GM18520 (cell line): ENCODE measurements around the gene CCDC43.
"Not testable (repeated sequence)": the region's sequence is repeated elsewhere in the genome, so short reads cannot be mapped to it uniquely, and the experiment has no call there.

ENCODE experiments used
- ATAC-seq: cut with Tn5 transposase; IDR thresholded peaks from one replicate; pipeline ENCODE4 v1.9.1; 2021; ENCODE audit not compliant: unreplicated experiment

CCDC43 gene

GRCh38 chr17:44689477-44690217 is at the start of gene CCDC43:
Gene CCDC43 (minus strand): TSS chr17:44689776. CDS start chr17:44689753, 23 bp downstream.
- ATAC-seq = peak; percentile 88

- no peak for ATAC-seq
Observed at GRCh38 chr17:44738214-44738906, 48.8 kb upstream of the CCDC43 start.

GRCh38 chr17:44736551-44737240 is 47.1 kb upstream of the CCDC43 start:
- no peak for ATAC-seq

- no peak for ATAC-seq
Observed at GRCh38 chr17:44734272-44734671, 44.7 kb upstream of the CCDC43 start.

- no peak for ATAC-seq
Observed at GRCh38 chr17:44733753-44734152, 44.2 kb upstream of the CCDC43 start.

- not testable (repeated sequence) for ATAC-seq
Observed at GRCh38 chr17:44726121-44726520, 36.5 kb upstream of the CCDC43 start.

GRCh38 chr17:44722254-44722653 is 32.7 kb upstream of the CCDC43 start:
- no peak for ATAC-seq

GRCh38 chr17:44719444-44719843 is 29.9 kb upstream of the CCDC43 start:
- no peak for ATAC-seq

GRCh38 chr17:44708401-44709263 is 19.1 kb upstream of the CCDC43 start, which contains the start of gene DBF4B:
Gene DBF4B (plus strand): TSS chr17:44708665. CDS start chr17:44708821, 156 bp downstream.
- ATAC-seq = no peak

- no peak for ATAC-seq
Observed at GRCh38 chr17:44707755-44708400, 18.3 kb upstream of the CCDC43 start.

GRCh38 chr17:44700288-44700687 is 10.7 kb upstream of the CCDC43 start:
- not testable (repeated sequence) for ATAC-seq

- no peak for ATAC-seq
Observed at GRCh38 chr17:44693609-44694008, 4.0 kb upstream of the CCDC43 start.

- ATAC-seq = not testable (repeated sequence)
Observed at GRCh38 chr17:44690746-44691306, 1.2 kb upstream of the CCDC43 start.

GRCh38 chr17:44688675-44689476 is 700 bp downstream of the CCDC43 start:
- ATAC-seq = no peak

- ATAC-seq = no peak
Observed at GRCh38 chr17:44688200-44688599, 1.4 kb downstream of the CCDC43 start.

GRCh38 chr17:44687756-44688155 is 1.8 kb downstream of the CCDC43 start:
- ATAC-seq = no peak

GRCh38 chr17:44683303-44683702 is 6.3 kb downstream of the CCDC43 start:
- not testable (repeated sequence) for ATAC-seq

- ATAC-seq = no peak
Observed at GRCh38 chr17:44677136-44677535, 12.4 kb downstream of the CCDC43 start.

GRCh38 chr17:44673893-44674292 is 15.7 kb downstream of the CCDC43 start:
- no peak for ATAC-seq
